GM21723 (cell line): ENCODE measurements around the gene TF.

ENCODE experiments used
- ATAC-seq: cut with Tn5 transposase; IDR thresholded peaks from one replicate; pipeline ENCODE4 v1.9.1; 2021; ENCODE audit warnings: mild to moderate bottlenecking, moderate library complexity; ENCODE audit not compliant: unreplicated experiment

TF gene

DNA sequence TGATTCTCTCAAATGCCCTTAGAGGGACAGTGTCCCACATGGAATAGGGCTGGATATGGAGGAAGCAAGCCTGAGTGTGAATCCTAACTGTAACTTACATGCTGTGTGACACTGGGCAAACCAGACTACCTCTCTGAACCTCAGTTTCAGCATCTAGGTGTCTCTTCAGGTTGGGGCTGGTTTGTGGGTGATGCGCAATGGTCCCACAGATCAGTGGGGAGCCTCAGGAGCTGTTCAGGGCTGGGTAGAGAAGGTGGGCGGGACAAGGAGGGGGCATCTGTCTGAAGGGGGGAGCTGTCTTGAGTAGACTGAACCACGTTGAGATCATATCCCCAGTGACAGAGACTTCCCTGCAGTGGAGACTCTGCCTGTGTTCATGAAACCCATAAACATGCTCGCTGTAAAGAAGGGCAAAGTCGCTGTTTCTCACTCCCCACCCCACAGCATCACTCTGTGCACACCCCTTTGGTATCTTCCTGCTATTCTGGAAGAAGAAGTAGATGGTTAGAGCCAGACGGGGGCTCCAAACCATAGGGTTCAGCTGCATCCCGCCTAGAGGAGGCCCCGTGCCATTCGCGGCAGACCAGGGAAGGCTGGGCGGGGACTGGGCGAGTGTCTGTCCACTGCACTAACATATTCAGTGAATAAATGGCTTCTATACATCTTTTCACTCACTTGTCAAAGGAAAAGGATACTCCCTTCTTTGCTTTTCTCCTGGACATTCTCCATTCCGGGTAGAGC, 87.9 kb downstream of the TF start:
- no peak for ATAC-seq

DNA sequence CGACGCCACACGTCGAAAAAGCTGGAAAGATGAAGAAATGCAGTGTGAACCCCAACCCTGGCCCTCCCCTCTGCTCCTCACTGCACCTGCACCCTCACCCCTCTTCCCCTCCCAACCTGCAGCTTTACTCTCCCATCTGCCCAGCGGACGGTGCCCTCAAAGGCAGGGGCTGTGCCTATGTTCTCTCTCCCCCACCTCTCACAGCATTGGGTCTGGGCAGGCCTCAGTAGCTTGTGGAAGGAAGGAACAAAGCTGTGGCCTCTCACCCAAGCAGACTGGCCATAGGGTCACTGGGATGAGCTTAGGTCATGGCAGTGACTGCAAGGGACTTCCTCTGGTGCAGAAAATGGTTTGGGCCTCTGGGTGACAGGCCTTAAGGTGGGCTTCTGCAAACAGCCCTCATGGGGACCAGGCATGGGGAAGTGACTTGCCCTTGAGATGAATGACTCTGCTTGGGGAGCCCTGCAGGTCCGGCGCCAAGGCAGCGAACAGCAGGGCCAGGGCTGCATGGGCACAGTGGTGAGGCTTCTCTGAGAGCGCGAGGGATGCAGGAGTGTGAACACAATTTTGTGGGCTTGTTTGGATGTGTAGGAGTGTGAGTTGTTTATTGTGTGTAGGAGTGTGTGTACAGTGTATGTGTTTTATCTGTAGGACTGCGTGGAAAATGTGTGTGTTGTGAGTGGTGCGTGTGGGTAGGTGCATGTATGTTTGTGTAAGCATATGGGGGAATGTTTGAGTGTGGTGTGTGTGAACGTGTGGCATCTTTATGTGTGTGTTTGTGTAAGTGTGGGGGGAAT, 88.6 kb downstream of the TF start:
- no peak for ATAC-seq

DNA sequence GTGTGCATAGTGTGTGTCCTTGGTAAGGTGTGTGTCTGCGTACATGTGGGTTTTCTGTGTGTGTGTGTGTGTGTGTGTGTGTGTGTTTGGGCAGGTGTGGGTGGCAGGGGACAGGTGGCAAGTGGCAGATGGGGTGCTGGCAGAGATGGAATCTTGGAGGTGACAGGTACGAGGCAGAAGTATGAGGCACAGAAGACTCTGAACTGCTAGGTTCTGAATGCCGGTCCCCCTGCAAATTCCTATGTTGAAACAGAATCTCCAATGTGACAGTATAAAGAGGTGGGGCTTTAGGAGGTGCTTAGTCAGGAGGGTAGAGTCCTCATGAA, 89.2 kb downstream of the TF start:
- ATAC-seq, result no peak

DNA sequence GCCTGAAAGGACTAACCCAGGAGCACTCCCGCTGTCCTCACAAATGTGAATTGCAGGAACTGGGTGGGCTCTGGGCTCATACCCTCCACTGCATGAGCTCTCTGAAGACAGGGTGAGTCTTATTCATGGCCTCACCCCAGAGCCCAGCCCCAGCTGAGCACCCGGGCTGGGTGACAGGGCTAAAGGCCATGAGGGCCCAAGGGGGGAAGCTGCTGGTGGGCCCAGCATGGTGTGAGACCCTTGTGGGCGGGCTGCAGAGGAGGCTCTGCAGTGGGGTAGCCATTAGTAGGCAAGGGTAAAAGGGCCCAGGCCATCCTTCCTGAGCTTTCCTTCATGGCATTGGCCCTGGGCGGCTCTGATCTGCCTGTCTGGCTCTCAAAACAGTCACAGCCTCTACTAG, 89.8 kb downstream of the TF start:
- ATAC-seq, result no peak

DNA sequence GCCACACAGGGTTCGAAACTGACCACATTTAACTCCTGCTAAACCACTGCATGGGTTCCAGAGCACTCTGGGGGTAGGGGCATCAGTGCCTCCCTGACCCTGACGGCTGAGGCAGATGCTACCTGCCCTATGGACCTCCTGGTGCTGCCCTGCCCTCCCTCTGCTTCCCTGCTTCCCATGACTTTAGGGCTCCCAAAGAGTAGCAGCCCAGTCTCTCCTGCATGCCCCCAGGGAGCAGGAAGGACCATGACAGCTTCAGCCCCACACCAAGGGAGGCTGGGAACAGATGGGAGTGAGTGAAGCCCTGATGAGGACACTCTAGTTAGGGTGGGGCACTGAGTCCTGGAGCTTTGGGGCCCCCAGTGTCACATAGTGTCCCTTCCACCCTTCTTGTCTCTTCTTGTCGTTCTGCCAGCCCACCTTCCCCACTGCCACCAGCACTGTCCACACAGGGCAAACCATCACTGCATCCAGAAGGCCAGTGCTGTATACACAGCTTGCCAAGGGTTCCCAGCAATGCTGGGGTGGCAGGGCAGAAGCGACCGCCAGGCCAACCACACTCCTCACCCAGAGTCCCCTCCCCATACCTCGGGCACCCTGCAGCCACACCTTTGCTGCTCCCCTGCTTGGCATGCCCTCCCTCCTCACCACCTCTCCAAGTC, 90.4 kb downstream of the TF start:
- no peak for ATAC-seq

DNA sequence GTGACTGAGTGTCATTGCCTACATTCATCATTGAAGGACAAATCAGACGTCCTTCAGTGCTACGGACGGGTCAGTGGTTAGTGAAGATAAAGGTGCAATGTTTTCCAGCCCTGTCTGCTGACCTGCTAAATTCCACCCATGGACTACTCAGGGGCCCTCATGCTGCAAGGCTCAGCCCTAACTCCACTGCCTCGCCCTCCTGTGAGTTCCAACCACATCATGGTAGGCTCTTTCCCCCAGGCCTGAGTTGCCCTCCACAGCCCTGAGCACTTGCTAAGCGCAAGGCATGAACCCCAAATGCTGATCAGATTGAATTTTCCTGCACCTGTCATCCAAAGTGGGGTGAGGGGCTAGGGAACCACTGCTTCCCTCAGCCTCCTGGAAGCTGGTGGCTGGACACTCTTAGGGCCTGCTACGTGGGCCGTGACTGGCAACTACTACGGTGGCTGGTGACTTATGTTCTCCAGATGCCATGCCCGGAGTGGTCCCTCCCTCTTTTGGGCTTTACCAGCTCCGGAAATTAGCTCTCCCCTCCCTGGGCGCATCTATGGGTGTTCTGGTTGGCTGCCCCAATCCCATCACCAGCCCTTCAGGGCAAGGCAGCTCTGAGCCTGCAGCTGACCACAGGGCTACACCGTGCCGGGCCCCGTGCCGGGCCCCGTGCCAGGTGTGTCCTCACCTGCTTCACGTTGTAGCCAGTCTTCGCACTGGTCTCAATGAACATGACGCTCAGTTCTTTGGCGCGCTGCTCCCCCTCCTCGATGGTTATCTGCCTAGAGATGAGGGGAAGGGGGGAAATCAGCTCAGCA, 91.5 kb downstream of the TF start:
- ATAC-seq, result no peak

DNA sequence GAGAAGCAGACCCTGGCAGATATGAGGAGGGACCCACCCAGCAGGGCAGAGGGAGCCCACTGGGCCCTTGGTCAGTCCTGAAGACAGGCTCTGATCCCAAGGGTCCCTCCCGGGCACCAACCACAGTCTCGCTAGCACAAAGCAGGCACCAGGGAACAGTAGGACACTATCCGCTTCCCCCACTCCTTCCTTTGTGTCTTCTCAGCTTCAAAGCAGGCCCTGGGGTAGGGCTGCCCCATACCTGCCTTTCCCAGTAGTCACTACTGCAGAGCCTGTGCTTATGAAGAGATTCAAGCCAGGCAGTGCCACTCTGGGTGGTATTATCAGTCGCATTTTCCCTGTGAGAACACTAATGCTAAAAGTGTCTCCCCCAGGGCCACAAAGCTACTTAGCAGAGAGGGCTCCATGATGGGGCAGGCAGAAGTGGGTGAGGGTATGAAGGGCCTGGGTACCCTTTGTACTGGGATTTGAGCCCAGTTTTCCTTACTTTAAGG, 92.2 kb downstream of the TF start:
- no peak for ATAC-seq

DNA sequence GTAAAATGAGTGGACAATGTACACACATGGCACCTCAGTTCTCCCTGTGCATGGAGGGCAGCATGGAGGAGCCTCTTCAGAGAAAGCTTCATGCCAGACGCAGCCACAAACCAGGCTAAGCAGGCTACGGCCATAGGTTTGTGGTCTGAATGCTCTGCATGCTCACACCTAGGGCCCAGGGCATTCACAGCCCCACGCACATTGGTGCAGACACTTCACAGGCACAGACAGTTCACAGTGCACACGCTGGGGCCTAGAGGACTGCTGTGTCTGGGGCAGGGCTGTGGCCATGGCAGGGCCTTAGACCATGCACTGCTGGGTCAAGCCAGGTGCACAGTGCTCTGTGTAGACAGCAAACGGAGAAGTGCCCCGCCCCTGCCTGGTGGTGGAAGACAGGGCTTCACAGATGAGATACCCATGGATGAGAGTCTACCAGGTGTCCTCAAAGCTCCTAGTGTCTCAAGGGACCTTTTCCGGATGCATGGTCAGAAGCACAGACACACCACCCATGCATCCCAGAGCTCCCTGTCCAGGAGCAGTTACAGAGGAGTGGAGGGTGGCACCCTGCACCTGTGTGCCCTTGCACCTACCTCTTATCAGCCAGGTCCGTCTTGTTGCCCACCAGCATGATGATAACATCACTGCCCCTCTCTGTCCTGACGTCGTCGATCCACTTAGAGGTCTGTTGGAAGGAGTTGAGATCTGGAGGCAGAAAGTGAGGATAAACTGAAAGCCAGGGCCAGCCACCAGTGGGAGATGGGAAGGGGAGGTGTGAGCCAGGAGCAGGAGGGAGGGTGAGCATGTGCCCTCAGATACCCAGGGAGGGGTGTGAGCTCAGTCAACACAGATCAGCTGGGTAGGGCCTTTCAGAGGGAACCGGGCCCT, 93.0 kb downstream of the TF start:
- no peak for ATAC-seq

DNA sequence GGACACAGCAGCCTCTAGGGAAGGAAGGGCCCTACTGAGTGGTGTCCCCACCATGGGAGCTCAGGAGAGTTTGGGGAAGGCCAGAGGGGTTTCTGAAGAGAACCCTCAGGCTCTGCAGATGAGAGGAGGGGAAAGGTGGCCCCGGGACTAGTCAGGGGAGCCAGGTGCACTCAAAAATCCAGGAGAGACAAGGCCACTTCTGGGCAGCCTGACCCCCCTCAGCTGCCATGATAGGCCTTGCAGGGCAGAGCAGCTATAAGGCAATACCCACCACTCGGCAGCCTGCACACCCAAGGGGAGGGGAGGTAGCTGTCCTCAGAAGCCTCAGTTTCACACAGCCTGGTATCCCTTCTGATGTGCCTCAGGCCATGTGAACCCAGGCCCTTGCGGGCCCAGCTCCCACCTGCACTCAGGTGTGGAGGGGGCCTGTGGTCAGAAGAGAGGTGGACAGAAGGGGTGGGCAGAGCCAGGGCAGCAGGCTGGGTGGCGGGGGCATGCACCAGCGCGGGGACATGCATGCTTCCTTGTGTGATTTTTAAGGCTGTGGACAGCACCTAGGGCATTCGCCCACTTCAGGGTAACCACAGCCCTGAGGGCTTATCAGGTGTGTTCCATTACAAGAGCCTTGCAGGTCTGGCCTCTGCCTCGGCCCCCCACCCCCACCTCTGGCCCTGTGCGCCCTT, 94.0 kb downstream of the TF start:
- no peak for ATAC-seq

DNA sequence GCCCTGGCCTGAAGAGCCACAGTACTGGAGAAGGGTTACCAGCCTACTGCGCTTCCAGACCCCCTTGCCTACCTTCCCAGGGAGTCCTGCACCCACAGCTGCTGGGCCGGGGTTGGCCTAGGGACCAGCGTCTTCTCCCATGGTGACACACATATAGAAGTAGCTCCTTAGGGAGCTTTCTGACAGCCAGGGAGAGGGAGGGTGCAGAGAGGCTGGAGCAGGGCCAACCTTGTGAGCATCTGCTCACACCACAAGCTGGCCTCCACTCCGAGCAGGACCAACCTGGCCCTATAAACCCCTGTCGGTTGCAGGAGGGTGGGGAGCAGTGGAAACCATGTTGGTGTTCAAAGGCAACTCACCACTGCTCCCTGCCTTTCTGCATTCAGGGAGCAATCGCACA, 94.6 kb downstream of the TF start:
- ATAC-seq, result no peak

DNA sequence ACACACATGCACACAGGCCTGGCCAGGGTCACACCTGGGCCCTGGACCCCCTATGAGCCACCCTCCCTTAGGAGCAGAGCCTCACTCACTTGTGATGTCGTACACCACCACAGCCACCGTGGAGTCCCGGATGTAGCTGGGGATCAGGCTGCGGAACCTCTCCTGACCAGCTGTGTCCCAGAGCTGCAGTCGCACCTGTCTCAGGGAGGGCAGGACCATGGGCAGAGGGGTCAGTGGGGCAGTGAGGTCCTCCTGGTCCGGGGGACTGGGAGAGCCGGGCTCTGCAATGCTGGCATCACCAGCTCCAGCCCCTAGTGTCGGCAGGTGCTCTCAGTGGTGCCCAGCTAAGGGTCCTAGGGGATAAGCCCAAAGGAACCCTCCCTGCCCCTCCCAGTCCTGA, 95.0 kb downstream of the TF start:
- no peak for ATAC-seq

DNA sequence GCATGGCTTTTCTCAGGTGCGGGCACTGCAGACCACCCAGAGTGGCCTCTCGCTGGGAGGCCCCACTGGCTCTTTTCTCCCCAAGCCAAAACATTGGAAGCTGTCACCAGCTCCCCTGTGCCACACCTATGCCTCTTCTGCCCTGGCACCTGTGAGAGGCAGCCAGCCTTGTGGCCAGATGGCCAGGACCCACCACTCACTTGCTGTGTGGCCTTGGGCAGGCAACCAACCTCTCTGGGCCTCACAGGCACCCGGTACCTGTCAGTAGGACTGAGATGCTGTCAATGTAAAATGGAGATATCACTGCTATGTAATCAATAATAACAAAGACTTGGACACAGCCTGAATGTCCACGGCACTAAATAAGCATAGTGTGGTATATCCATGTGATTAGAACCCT, 96.0 kb downstream of the TF start:
- ATAC-seq, result no peak

DNA sequence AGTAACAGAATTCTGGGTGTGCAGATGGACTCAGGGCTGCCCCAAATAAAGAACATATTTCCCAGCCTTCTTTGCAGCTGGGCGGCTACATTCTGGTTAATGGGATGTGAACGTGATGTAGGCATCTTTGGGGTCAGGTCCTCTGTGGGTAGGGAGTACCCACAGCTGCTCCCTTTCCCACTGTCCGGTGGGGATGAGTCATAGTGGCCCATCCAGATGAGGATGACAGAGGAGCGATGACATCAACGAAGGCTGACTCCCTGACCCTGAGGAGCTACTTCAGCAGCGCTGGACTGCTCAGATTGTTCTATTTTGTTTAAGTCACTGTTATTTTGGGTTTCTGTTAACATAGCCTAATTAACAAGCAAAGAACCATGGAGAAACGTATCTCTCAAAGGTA, 97.4 kb downstream of the TF start:
- no peak for ATAC-seq

DNA sequence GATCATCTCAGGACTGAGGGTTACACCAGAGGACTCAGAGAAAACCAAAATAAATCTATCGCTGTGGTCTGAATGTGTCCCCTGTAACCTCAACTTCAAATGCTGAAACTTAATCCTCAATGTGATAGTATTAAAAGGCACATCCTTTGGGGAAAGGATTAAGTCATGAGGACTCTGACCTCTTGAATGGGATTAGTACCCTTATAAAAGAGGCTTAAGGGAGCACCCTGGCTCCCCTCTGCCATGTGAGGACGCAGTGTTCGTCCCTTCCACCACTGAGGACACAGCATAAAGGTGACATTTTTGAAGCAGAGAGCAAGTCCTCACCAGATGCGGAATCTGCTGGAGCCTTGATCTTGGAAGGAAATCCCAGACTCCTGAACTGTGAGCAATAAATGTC, 98.9 kb downstream of the TF start:
- ATAC-seq, result no peak
